Peyer's patch (tissue), 4 donors: ENCODE measurements around the gene AGPS.

ENCODE experiments used
- CTCF ChIP-seq, 6 experiments: fragments of 450-650 bp in 4 of 6; fragments of 200-600 bp in 2 of 6; sonication (generic) in 1 of 6; IDR thresholded peaks; one replicate each; pipeline ENCODE4 v1.5.1; 2017 to 2019; ENCODE audit warnings: antibody characterized with exemption in 6 of 6, mild to moderate bottlenecking in 3 of 6, moderate library complexity in 1 of 6
- POLR2A ChIP-seq, 2 donors: fragments of 450-650 bp; IDR thresholded peaks; one replicate each; pipeline ENCODE4 v1.5.1; 2017; ENCODE audit warnings: antibody characterized with exemption in 2 of 2, mild to moderate bottlenecking in 2 of 2, moderate library complexity in 2 of 2

DNA sequence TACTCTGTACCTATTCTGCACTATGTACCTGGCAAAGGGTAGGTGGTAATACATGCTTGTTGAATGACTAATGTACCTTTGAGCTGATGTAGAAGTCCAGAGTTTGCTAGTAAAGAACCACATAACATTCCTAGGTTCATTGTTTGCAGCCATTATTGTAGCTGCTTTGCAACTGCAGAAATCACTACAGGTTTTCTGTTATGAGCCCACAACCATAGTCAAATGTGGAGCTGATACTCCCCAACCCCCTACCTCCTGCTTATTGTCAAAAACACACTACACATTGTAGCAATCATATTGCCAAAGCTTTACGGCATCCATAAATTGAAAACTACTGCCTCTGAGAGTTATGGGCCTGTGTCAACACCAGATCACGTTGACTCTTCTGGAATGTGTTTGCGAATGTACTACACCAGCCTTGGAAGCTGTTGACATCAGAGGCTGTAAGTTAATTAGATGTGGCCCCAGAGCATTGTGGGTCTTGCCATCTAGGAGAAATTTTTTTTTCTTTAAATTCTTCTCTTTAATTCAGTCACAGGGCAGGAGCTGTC lies 187.0 kb downstream of the AGPS start:
- TF ChIP-seq POLR2A (IDR thresholded peaks at IDR 0.05) (no peak), CTCF (IDR thresholded peaks at IDR 0.05) (no peak)
